Retina (tissue), 1 donor: ENCODE data around the gene ADAM22.

Experiments
- DNase-seq: peaks from one replicate; pipeline ENCODE4 v3.0.0-alpha.2; 2016

The ADAM22 gene

DNA sequence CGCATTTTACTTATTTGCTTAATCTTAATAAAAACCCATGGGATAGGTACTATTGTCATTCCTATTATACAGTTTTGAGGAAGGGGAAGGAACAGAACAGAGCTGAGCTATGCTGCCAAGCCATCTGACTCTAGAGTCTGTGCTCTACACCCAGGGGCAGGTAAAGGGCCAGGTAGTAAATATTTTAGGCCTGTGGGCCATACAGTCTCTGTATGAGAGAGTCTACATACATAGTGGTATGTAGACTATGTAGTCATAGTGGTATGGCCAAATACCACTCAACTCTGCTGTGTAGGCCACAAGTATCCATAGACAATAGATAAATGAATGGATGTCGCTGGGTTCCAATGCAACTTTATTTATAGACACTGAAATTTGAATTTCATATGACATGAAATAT is 289.2 kb downstream of the ADAM22 start:
- DNase-seq: no peak

DNA sequence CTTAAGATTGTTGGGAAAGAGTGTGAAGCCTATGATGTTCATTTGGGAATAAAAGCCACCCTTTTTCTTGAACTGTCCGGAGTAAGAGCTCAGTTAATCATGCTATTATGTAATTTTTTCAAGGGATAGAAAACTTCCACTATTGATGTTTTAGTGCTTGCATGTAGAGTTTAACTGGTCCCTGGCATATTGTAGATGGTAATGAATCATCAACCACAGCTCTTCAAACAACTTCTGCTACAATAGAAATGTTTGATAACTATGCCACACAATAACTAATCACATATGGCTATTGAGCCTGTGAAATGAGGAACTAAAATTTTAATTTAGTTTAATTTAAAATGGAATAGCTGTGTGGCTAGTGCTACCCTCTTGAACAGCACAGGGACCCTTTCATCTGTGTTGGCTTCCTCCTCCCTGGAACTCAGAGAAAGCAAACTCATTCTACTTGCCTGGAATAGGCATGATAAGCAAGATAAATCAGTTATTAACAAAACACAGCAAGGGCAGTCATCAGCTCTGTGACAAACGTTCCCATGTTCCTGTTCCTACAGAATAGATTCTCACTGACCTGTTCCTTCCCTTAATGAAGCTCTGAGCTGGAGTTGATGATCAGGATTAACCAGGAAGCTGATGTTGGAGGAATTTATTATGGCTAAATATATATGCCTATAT is 290.7 kb downstream of the ADAM22 start:
- DNase-seq: no peak

- DNase-seq: no peak
Measured at GRCh38 chr7:88226201-88226600, 292.1 kb downstream of the ADAM22 start.

DNA sequence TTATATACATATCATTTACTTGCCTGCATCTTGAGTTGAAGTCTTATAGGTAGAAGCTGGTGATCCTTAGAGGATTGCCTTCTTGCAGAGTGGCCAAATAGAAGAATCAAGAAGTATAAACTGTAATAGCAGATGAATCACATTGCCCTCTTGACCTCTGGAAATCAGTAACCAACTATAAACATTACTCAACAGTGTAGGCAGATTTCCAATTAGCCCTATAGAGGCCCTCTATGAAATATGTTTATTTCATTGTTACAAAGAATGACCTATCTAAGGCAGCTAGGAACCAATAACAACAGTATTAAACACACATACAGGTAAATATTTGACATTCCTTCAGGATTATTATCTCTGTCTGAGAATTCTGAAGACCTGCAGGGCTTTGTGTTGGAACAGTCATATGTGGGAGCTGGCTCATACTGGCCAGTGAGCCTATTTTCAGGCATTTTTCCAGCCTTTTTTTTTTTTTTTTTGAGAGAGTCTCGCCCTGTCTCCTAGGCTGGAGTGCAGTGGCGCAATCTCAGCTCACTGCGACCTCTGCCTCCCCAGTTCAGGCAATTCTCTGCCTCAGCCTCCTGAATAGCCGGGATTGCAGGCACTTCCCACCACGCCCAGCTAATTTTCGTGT is 292.9 kb downstream of the ADAM22 start:
- no peak for DNase-seq

GRCh38 chr7:88229302-88229995 is 295.4 kb downstream of the ADAM22 start:
- no peak for DNase-seq

DNA sequence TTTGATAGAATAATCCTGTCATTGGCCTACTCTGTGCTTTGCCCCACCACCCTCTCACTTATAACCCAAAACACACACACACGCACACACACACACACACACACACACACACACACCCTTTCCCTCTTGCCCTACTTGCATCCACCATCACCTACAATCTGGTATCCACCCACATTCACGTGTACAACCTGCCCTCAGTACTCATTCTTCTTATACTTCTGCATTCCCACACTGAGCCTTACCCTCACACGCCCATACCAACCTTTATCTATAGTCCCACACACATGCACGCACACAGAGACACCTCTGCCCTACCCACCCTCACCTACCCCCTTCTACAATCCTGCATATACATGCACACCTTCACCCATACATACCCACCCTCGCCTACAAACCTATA is 296.6 kb downstream of the ADAM22 start:
- no peak for DNase-seq

GRCh38 chr7:88233828-88234227 is 299.8 kb downstream of the ADAM22 start:
- DNase-seq: no peak

DNA sequence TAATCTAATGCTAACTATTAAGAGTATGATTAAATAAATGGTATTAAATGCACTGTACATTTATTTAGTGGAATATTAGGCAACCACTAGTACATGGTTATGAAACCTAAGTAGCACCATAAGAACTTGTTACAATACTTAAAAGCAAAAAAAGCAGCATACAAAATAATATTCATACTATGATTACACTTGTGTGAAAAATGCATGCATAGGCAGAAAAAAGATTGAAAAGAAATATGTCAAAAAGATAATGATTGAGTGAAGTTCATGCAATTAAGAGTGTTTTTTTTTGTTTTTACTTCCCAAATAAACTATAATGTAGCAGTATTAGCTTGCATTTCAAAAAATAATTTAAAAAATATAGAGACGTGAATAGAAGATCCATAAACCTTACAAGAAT is 305.8 kb downstream of the ADAM22 start:
- DNase-seq: no peak

GRCh38 chr7:88243345-88243909 is 309.4 kb downstream of the ADAM22 start:
- peak; percentile 77 for DNase-seq

- no peak for DNase-seq
Measured at GRCh38 chr7:88244258-88244657, 310.2 kb downstream of the ADAM22 start.
